ENCODE data around the gene EDEM1. TPM values are rescaled to one million over a fixed set of nuclear protein-coding genes. Genes with fewer than 3 reads are reported as not detected.

The EDEM1 gene
- total RNA-seq, 4 donors from 2014 or later = 72.4 to 121 (median 88.9) TPM

- WGBS, 2 donors = 92 to 97% methylated on average over 5 of the region's 5 CpGs
- intact Hi-C loops (cut with DNase I; ENCODE audit: low total_unique reads) = no loop called here
Observed at GRCh38 chr3:5210926-5211325, 23.4 kb downstream of the EDEM1 start.

GRCh38 chr3:5212628-5213573 is 25.4 kb downstream of the EDEM1 start:
- intact Hi-C loops (cut with DNase I; ENCODE audit: low total_unique reads) = no loop called here
- DNase-seq (ENCODE audit: low spot score in 2 of 2) = no peak
- TF ChIP-seq CTCF (IDR thresholded peaks at IDR 0.05) (no peak), POLR2A (IDR thresholded peaks at IDR 0.05) (no peak)
- no peak overlapping the region for H3K4me3 ChIP-seq (ENCODE audit: low read depth, poor library complexity, severe bottlenecking)
- 71 to 75% methylated on average over 9 of the region's 9 CpGs for WGBS, 2 donors

More at GRCh38 chr3:5210926-5211325, 23.4 kb downstream of the EDEM1 start:
- TF ChIP-seq POLR2A (IDR thresholded peaks at IDR 0.05) (no peak), CTCF (IDR thresholded peaks at IDR 0.05) (no peak)
- H3K4me3 ChIP-seq (ENCODE audit: low read depth, poor library complexity, severe bottlenecking) = no peak overlapping the region
- DNase-seq (ENCODE audit: low spot score in 2 of 2) = no peak

- 73 to 80% methylated on average over 7 of the region's 7 CpGs for WGBS, 2 donors
- DNase-seq (ENCODE audit: low spot score in 2 of 2) = no peak
- intact Hi-C loops (cut with DNase I; ENCODE audit: low total_unique reads) = no loop called here
- TF ChIP-seq CTCF (IDR thresholded peaks at IDR 0.05) (no peak), POLR2A (IDR thresholded peaks at IDR 0.05) (no peak)
- H3K4me3 ChIP-seq (ENCODE audit: low read depth, poor library complexity, severe bottlenecking) = no peak overlapping the region
Observed at GRCh38 chr3:5213574-5213966, 26.1 kb downstream of the EDEM1 start.

- intact Hi-C loops (cut with DNase I; ENCODE audit: low total_unique reads) = no loop called here
- TF ChIP-seq POLR2A (IDR thresholded peaks at IDR 0.05) (no peak), CTCF (IDR thresholded peaks at IDR 0.05) (no peak)
- H3K4me3 ChIP-seq (ENCODE audit: low read depth, poor library complexity, severe bottlenecking) = no peak overlapping the region
- no peak for DNase-seq (ENCODE audit: low spot score in 2 of 2)
- 83 to 85% methylated on average over 9 of the region's 9 CpGs for WGBS, 2 donors
Observed at GRCh38 chr3:5214352-5214751, 26.8 kb downstream of the EDEM1 start.

GRCh38 chr3:5217824-5218595 is 30.5 kb downstream of the EDEM1 start:
- TF ChIP-seq POLR2A (IDR thresholded peaks at IDR 0.05) (no peak), CTCF (IDR thresholded peaks at IDR 0.05) (no peak)
- intact Hi-C loops (cut with DNase I; ENCODE audit: low total_unique reads) = no loop called here
- no peak overlapping the region for H3K4me3 ChIP-seq (ENCODE audit: low read depth, poor library complexity, severe bottlenecking)
- WGBS, 2 donors = 67 to 69% methylated on average over 9 of the region's 9 CpGs
- no peak for DNase-seq (ENCODE audit: low spot score in 2 of 2)
